GM23338 (cell line): Measurements from ENCODE around the gene CPT1A. TPM values are rescaled to one million over a fixed set of nuclear protein-coding genes. Genes with fewer than 3 reads are reported as not detected.

ENCODE experiments used
- ATAC-seq: fragments of 200-7000 bp; cut with Tn5 transposase; 3 replicates; pipeline ENCODE4 v1.9.1; 2020
- DNase-seq: peaks from one replicate; pipeline ENCODE4 v3.0.0-alpha.2; 2015; ENCODE audit warnings: low spot score
- H2AFZ ChIP-seq: fragments of 200-600 bp; sonication (generic); 2 replicates; pipeline ENCODE4 v1.8.0; 2016; ENCODE audit warnings: antibody characterized with exemption, mild to moderate bottlenecking, moderate library complexity
- H3F3A ChIP-seq: fragments of 200-600 bp; sonication (generic); replicated peaks from 2 replicates; pipeline ENCODE4 v1.8.0; 2017; ENCODE audit warnings: antibody characterized with exemption, mixed run types, low read depth
- H3K27ac ChIP-seq: fragments of 200-600 bp; sonication (generic); 2 replicates; pipeline ENCODE4 v1.6.1; 2016; ENCODE audit warnings: low read depth
- H3K27me3 ChIP-seq: fragments of 200-600 bp; sonication (generic); 2 replicates; pipeline ENCODE4 v1.8.0; 2016; ENCODE audit warnings: mild to moderate bottlenecking, mixed run types, moderate library complexity; ENCODE audit not compliant: insufficient read depth
- H3K36me3 ChIP-seq: fragments of 200-600 bp; sonication (generic); 2 replicates; pipeline ENCODE4 v1.8.0; 2016; ENCODE audit warnings: mild to moderate bottlenecking; ENCODE audit not compliant: insufficient read depth
- H3K4me1 ChIP-seq: fragments of 200-600 bp; sonication (generic); 2 replicates; pipeline ENCODE4 v1.8.0; 2016; ENCODE audit warnings: mild to moderate bottlenecking, moderate library complexity; ENCODE audit not compliant: insufficient read depth
- H3K4me2 ChIP-seq: fragments of 200-600 bp; sonication (generic); 2 replicates; pipeline ENCODE4 v1.7.1; 2017; ENCODE audit warnings: mixed run types
- H3K4me3 ChIP-seq: fragments of 200-600 bp; sonication (generic); 2 replicates; pipeline ENCODE4 v1.6.1; 2016; ENCODE audit warnings: mixed run types
- H3K79me2 ChIP-seq: fragments of 200-600 bp; sonication (generic); replicated peaks from 2 replicates; pipeline ENCODE4 v1.8.0; 2017; ENCODE audit warnings: mild to moderate bottlenecking; ENCODE audit not compliant: insufficient read depth
- H3K9me2 ChIP-seq: fragments of 200-600 bp; sonication (generic); 2 replicates; pipeline ENCODE4 v1.8.0; 2017; ENCODE audit not compliant: insufficient read depth
- H4K20me1 ChIP-seq: fragments of 200-600 bp; sonication (generic); replicated peaks from 2 replicates; pipeline ENCODE4 v1.8.0; 2017; ENCODE audit warnings: mild to moderate bottlenecking; ENCODE audit not compliant: insufficient read depth
- H3K27ac Mint-ChIP-seq: 2 replicates; pipeline ENCODE4 v1.8.0; 2020; ENCODE audit warnings: inconsistent platforms, mild to moderate bottlenecking, moderate library complexity, mixed read lengths
- H3K27me3 Mint-ChIP-seq: 3 replicates; pipeline ENCODE4 v1.8.0; 2022; ENCODE audit warnings: low read depth, mild to moderate bottlenecking, moderate library complexity, mixed read lengths, inconsistent platforms; ENCODE audit not compliant: insufficient read depth, poor library complexity
- H3K36me3 Mint-ChIP-seq: 3 replicates; pipeline ENCODE4 v1.8.0; 2021; ENCODE audit warnings: low read depth, mild to moderate bottlenecking, inconsistent platforms, moderate library complexity, mixed read lengths
- H3K4me1 Mint-ChIP-seq: 3 replicates; pipeline ENCODE4 v1.8.0; 2020; ENCODE audit warnings: mild to moderate bottlenecking, inconsistent platforms, mixed read lengths
- H3K4me3 Mint-ChIP-seq: 3 replicates; pipeline ENCODE4 v1.8.0; 2021; ENCODE audit warnings: moderate library complexity, mild to moderate bottlenecking, inconsistent platforms, mixed read lengths
- H3K9me3 Mint-ChIP-seq: 3 replicates; pipeline ENCODE4 v1.8.0; 2020; ENCODE audit warnings: moderate library complexity, mild to moderate bottlenecking, inconsistent platforms, mixed read lengths
- CREB1 ChIP-seq: fragments of 250-450 bp; sonication (Bioruptor Pico); IDR thresholded peaks from 2 replicates; pipeline ENCODE4 v1.5.0; 2020; ENCODE audit warnings: low read depth, mild to moderate bottlenecking, moderate library complexity
- ETS1 ChIP-seq: IDR thresholded peaks from 2 replicates; pipeline ENCODE4 v1.6.1; 2016; ENCODE audit warnings: antibody characterized with exemption
- EZH2 ChIP-seq: fragments of 200-600 bp; sonication (generic); IDR thresholded peaks from one replicate; pipeline ENCODE4 v1.8.0; 2017; ENCODE audit warnings: antibody characterized with exemption, mild to moderate bottlenecking, low read depth; ENCODE audit not compliant: unreplicated experiment
- EZH2phosphoT487 ChIP-seq: fragments of 200-600 bp; sonication (generic); IDR thresholded peaks from one replicate; pipeline ENCODE4 v1.8.1; 2018; ENCODE audit warnings: antibody characterized with exemption; ENCODE audit not compliant: unreplicated experiment
- JUNB ChIP-seq: IDR thresholded peaks from one replicate; pipeline ENCODE4 v1.6.1; 2016; ENCODE audit warnings: antibody characterized with exemption; ENCODE audit not compliant: unreplicated experiment
- NANOG ChIP-seq: IDR thresholded peaks from 2 replicates; pipeline ENCODE4 v1.6.1; 2016; ENCODE audit warnings: antibody characterized with exemption, borderline replicate concordance
- POLR2AphosphoS5 ChIP-seq: IDR thresholded peaks from 2 replicates; pipeline ENCODE4 v1.6.1; 2016; ENCODE audit warnings: antibody characterized with exemption, low read depth
- REST ChIP-seq: IDR thresholded peaks from one replicate; pipeline ENCODE4 v1.6.1; 2018; ENCODE audit warnings: antibody characterized with exemption; ENCODE audit not compliant: unreplicated experiment
- STAT1 ChIP-seq: IDR thresholded peaks from one replicate; pipeline ENCODE4 v1.6.1; 2016; ENCODE audit warnings: antibody characterized with exemption; ENCODE audit not compliant: unreplicated experiment
- ZNF114 ChIP-seq: fragments of 250-450 bp; sonication (Bioruptor Pico); IDR thresholded peaks from 2 replicates; pipeline ENCODE4 v1.5.0; 2020; ENCODE audit warnings: mild to moderate bottlenecking, moderate library complexity
- ZNF331 ChIP-seq: fragments of 250-450 bp; sonication (Bioruptor Pico); IDR thresholded peaks from 2 replicates; pipeline ENCODE4 v1.5.0; 2020; ENCODE audit warnings: low read depth, mild to moderate bottlenecking, moderate library complexity
- ZNF462 ChIP-seq: fragments of 250-450 bp; sonication (Bioruptor Pico); IDR thresholded peaks from 2 replicates; pipeline ENCODE4 v1.5.0; 2020; ENCODE audit warnings: mild to moderate bottlenecking, moderate library complexity
- polyA plus RNA-seq: library from polyadenylated mRNA; unstranded; fragments of >200 nt; fragmentation: Nextera tagmentation; extraction: Ambion mirVana; gene quantifications from 2 replicates; pipeline ENCODE4 v1.2.1, GENCODE V29; 2016
- total RNA-seq: library from RNA; depleted of rRNA; stranded (reverse); fragments of >200 nt; shearing (Covaris generic); gene quantifications from 2 replicates; pipeline ENCODE4 v1.2.3, GENCODE V29; 2014
- TF ChIP-seq, protein P1 (sequence below), 2 experiments: fragments of 200-600 bp in 1 of 2; sonication (generic) in 1 of 2; conservative IDR thresholded peaks; 2 replicates each; pipeline versions ENCODE4 v1.5.1 to v1.6.1; 2016 to 2017; ENCODE audit warnings: antibody characterized with exemption in 2 of 2, low read depth in 2 of 2, mild to moderate bottlenecking in 2 of 2, moderate library complexity in 1 of 2

The CPT1A gene
- total and polyA plus RNA-seq, 2 experiments from 2014 or later: 2.6 to 9.5 TPM

- H3F3A ChIP-seq: 0 out of 2 replicates have a peak, but pooled peaks cover 9% of the 10 kb centered on the region
- H3K4me1 ChIP-seq: peaks cover 11% of the 10 kb centered on the region
- no peak for DNase-seq
- no peak overlapping the region for H3K4me3 Mint-ChIP-seq
- no peaks in the 10 kb centered on the region for H4K20me1 ChIP-seq
- TF ChIP-seq STAT1 (no peak), POLR2AphosphoS5 (no peak), NANOG (no peak), ZNF331 (CRISPR knock-in tag) (no peak), JUNB (no peak), ZNF462 (CRISPR knock-in tag) (no peak), ZNF114 (CRISPR knock-in tag) (no peak), EZH2 (no peak), CREB1 (no peak), ETS1 (no peak), EZH2phosphoT487 (no peak), REST (no peak)
- TF ChIP-seq, protein P1, sequence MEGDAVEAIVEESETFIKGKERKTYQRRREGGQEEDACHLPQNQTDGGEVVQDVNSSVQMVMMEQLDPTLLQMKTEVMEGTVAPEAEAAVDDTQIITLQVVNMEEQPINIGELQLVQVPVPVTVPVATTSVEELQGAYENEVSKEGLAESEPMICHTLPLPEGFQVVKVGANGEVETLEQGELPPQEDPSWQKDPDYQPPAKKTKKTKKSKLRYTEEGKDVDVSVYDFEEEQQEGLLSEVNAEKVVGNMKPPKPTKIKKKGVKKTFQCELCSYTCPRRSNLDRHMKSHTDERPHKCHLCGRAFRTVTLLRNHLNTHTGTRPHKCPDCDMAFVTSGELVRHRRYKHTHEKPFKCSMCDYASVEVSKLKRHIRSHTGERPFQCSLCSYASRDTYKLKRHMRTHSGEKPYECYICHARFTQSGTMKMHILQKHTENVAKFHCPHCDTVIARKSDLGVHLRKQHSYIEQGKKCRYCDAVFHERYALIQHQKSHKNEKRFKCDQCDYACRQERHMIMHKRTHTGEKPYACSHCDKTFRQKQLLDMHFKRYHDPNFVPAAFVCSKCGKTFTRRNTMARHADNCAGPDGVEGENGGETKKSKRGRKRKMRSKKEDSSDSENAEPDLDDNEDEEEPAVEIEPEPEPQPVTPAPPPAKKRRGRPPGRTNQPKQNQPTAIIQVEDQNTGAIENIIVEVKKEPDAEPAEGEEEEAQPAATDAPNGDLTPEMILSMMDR (conservative IDR thresholded peaks at IDR 0.05; ENCODE audit: low read depth in 2 of 2): no peak
- ATAC-seq: no peak
- no peaks in the 10 kb centered on the region; the same call in 2 of the 3 replicates for H3K9me3 Mint-ChIP-seq
- peaks cover 16% of the 10 kb centered on the region for H3K4me1 Mint-ChIP-seq
- no peak overlapping the region for H3K4me2 ChIP-seq
- no peaks in the 10 kb centered on the region for H3K79me2 ChIP-seq
- H3K27ac Mint-ChIP-seq: no peak overlapping the region
- H3K4me3 ChIP-seq: no peak overlapping the region
- peaks cover 58% of the 10 kb centered on the region for H3K27me3 Mint-ChIP-seq
- H3K9me2 ChIP-seq: no peaks in the 10 kb centered on the region
- H3K36me3 Mint-ChIP-seq: no peaks in the 10 kb centered on the region
- H3K36me3 ChIP-seq: no peaks in the 10 kb centered on the region
- H3K27me3 ChIP-seq: peaks cover 54% of the 10 kb centered on the region
- no peak overlapping the region for H3K27ac ChIP-seq
- H2AFZ ChIP-seq: no peak overlapping the region
Measured at GRCh38 chr11:68845351-68846002, 3.8 kb upstream of the CPT1A start.
